Measurements from ENCODE around the gene TMA7.
"Not testable (repeated sequence)": the region's sequence is repeated elsewhere in the genome, so short reads cannot be mapped to it uniquely, and the experiment has no call there.

TMA7 gene

DNA sequence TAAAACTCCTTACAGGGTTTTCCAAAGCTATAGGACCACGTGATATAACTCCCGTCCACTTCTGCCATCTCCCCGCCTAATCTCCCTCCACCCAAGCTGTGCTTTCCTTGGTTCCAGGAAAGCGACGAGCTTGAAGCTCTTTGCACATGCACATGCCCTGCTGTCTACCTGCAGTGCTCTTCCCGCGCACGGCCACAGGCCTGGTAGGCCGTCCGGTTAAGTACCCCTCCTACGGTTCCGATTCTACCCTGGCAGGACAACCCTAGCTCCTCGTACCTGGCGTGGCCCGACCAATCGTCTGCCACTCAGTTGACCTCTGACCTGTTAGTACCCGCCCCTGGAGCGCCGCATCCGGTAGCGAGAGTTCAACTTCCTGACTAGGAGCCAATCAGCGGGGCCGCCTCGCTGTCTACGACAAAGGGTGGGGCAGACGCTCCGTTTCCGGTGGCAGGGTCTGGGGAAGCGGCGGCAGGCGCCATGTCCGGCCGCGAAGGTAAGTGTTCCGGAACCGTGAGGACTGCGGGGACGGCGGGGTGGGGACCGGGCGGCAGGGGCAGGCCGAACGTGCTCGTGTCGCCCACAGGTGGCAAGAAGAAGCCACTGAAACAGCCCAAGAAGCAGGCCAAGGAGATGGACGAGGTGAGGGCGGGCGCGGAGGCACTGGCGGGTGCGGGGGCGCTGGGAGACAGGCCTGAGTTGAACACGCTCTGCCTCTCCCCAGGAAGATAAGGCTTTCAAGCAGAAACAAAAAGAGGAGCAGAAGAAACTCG is at the start of gene TMA7, which contains the start of gene CCDC51:
Gene TMA7 (plus strand): TSS at position 438 of the 770 bp plus-strand sequence. CDS start 40 bp downstream, at position 478.
Gene CCDC51 (minus strand): TSS at position 300 of the 770 bp plus-strand sequence. CDS start 4,991 bp downstream, outside the sequence.
- DNase-seq, result peak; percentile 96

DNA sequence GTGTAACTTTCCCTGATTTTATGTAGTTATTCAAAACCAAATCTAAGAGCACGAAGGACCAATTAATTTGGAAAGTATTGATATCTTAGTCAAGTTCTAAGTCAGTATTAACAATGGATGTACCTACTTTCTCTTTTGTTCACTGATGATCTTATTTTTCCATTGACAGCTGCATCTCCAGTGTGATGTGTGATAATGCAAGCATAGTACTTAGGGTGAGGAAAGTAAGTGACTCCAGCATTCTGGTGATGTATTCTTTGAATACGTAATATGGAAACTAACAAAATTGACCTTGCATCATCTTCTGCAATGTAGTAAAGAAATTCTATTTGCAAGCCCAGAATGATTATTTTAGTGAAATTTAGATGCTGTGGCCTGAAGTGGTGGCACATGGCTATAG is 45.7 kb upstream of the TMA7 start:
- no peak for DNase-seq

DNA sequence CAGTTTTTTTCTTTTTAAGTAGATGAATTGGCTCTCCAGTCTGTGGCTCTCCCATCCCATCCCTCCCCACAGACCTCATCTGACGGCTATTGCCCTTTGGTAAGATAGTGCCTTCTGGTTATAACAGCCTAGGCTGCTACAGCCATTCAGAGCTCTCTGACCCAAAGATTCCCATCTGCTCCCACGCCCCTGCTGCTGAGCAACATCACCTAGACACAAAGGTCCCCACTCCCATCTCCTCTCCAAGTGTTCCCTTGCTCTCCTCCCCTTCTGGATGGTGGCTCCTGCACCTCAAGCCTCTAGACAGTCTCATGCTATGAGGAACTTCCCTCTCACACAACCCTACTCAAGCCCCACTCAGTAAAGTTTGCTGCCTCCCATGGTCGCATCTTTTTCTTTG is 44.3 kb upstream of the TMA7 start:
- no peak for DNase-seq

DNA sequence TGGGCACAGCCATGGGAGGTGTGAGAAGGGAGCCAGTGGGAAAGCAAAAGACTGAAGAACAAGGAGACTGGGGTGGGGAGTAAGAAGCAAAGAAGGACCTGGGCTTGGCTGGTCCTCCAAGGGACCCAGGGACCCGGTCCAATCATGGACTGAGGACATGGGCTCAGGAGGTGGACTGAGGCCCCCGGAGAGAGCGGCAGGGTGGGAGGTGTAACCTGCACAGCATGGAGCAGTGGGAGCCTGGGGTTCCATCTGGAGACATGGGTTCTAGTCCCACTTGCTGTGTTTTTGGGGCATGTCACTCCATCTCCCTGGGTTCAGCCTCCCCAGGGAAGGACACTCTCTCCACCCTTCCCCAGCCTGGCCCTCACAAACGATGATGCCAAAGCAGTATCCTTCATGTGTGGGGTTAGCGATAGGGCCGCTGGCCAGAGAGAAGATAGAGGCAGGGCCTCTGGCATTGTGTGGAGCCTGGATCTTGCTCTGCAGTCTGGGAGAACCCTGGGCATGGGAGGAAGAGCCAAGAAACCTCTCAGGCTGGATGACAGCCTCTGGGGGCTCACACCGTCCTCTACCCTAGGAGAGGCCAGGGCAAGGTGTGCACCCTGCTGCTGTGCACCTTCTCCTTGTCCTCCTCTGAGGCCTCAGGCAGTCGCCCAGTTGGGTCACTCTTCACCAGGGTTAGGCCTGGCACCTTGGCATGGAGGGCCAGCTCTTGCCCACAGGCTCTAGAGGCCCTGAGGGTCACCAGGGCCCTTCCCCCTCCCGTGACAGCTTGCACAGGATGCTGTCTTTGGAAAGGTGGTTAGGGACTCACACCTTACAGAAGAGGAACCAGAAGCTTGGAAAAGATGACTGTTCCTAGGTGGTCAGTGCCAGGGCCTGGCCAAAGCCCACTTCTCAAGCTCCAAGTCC is 42.0 kb upstream of the TMA7 start:
- no peak for DNase-seq

DNA sequence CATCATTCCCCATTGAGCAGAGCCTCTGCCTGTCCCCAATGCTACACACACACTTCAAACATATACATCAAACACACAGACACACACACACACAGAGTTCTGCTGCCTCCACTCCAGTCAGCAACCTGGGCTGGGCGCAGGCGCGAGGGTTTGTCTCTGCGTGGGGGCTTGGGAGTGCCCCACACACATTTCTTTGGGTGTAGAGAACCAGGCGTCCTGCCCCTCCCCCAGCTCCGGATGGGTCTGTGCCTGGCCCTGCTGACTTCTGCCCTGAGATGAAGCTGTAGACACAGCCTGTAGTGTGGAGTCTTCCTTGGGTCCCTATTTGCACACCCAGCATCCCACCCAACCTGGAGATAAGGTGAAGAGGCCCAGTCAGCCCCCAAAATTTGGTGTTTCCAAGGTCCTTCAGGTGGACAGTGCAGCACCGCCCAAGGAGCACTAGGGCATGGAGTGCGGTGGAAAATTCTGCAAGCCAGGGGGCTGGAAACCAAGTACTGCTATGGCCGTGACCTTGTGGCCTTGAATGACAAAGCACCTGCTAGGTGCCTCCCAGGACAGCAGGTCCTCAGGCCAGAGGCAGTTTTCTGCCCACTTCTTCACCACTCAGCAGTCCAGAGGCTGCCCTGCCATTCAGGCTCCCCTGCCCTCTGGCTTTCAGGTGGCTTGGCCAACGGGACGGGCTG is 41.2 kb upstream of the TMA7 start:
- DNase-seq, result no peak

DNA sequence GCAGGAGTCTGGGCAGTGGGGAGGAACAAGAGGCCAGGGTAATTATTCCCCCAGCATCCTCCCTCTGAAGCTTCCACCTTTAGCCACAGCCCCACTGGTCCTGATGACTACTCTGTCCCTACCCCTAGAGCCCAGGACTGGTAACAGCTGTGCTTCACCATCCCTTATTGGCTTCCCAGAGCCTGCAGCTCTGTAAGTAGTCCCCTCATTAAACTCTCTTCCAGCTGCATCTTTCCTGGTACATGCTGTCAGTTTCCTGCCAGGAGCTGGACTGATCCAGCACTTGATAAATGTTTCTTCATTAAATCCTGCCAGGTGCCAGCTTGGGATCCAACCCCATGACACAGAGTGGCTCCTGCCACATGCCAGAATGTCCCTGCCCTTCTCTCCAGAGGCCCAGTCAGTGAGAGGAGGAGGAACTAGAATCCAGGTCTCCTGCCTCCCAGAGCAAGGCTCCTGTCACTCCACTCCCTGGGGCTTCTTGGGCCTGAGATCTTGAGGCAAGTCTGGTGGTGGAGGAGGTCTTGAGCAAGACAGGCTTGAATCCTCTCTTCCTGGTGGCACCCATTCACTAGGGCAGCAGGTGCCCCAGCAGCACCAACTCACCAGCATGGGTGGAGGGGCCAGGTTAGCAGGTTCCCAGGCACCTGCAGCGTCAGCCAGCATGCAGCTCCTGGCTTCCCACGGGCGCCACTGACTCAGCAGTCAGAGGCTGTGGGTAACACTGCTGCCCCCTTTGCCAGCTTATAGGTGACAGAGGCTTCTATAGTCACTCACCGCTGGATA is 40.5 kb upstream of the TMA7 start:
- no peak for DNase-seq

DNA sequence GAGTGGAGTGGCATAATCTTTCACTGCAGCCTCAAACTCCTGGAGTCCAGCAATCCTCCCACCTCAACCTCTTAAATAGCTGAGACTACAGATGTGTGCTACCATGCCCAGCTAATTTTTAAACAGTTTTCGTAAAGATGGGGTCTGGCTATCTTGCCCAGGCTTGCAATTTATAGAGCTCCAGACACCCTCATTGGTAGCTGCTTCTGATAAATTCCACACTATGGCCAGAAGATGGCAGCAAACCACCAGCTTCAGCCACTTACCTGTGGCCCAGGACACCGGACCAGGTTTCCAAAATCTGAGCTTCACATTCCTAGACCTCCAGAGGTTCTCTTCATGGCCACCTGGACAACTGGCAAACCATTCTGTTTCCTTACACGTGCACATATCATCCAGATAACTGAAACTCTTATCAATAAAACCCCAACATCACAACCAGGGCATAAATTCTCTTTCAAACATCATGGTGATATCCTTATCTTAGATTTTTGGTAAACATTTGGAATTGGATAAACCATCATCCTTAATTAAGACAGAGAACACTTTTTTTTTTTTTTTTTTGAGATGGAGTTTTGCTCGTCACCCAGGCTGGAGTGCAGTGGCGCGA is 39.1 kb upstream of the TMA7 start:
- DNase-seq, result peak; percentile 35 to 67

DNA sequence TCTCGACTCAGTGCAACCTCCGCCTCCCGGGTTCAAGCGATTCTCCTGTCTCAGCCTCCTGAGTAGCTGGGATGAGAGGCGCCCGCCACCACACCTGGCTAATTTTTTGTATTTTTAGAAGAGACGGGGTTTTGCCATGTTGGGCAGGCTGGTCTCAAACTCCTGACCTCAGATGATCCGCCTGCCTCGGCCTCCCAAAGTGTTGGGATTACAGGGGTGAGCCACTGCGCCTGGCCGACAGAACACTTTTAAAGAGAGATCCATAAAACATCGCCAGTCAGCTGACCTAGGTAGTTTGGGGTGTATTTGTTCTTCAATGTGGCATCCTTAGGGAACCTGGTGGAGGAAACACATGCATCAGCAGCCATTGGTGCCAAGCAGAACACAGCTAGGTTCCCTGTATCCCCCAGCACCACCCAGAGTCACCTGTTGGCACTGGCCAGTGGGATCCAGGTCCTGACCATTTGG is 38.6 kb upstream of the TMA7 start:
- not testable (repeated sequence) for DNase-seq

DNA sequence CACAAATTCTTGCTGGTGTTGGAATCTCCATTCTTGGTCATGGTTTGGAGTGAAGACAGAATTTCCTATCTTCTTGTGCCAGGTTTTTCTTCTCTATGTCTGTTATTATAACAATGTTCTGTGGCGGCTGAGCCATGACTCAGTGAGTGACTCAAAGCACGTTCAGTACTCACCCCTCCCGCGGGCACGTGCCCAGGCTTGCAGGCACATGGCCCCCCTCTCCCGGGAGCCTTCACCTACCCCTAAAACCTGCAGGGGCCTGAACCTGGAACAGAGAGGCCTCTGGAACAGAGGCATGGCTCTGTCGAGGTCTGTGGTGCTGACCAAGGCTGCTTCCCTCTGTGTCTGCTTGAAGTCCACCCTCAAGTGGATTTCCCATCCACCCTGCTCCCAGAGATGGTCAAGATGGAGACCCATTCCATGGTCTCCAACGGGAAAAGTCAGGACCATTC is 37.8 kb upstream of the TMA7 start:
- no peak for DNase-seq

DNA sequence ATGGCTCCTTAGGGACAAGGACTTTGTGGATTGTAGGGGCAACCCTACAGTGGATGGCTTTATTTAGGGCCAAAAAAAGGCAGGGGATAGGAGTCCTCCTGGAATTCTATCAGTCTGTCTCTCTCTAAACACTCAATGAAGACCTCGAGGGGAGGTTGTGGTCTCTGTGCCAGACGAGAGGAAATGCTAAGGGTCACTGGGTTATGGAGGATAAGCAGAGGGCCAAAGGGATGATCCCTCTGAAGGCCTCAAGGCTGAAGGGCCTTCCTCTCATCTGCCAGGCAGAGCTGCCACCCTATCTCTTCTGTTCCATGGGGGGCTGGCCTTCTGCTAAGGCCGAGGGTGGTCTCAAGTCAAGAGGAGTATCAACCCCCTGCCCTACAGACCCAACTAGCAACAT is 37.1 kb upstream of the TMA7 start:
- no peak for DNase-seq

DNA sequence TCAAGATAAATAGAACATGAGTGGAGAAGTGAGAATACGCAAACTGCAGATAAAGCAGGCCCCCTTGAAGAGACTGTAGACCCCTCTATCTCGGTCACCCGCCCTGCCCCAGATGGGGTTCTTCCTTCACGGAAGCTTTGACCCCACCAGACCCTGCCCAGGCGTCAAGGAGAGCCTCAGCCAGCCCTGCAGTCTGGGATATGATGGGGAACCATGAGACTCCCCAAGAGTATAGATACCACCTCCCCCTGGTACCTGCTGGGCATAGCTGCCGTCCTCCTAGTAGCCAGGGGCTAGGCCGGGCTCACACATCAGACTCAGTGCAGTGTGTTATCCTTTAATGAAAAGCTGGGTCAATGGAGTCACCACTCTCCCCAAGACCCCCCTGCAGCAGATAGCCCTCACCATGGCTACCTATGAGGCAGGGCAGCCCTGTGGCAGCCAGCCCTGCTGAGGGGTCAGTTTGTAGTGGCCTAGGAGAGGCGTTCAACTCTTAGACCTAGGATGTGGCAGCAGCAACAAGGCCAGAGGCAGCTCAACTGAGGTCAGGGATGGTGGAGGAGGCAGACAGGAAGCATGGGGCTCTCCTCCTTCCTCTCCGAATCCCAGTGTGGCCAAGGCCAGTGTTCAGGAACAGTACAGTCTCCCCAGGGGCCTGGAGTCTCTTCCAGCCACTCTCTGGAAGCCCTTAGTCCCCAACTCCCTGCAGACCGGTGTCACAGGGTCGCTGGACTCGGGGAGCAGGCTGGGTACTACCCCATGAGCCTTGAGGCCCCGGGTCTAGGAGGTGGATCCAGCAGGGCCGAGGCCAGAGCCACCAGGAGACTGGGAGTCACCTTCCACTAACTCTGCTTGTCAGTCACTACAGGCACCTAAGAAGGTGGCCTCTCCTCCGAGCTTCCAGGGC is 36.3 kb upstream of the TMA7 start:
- no peak for DNase-seq

DNA sequence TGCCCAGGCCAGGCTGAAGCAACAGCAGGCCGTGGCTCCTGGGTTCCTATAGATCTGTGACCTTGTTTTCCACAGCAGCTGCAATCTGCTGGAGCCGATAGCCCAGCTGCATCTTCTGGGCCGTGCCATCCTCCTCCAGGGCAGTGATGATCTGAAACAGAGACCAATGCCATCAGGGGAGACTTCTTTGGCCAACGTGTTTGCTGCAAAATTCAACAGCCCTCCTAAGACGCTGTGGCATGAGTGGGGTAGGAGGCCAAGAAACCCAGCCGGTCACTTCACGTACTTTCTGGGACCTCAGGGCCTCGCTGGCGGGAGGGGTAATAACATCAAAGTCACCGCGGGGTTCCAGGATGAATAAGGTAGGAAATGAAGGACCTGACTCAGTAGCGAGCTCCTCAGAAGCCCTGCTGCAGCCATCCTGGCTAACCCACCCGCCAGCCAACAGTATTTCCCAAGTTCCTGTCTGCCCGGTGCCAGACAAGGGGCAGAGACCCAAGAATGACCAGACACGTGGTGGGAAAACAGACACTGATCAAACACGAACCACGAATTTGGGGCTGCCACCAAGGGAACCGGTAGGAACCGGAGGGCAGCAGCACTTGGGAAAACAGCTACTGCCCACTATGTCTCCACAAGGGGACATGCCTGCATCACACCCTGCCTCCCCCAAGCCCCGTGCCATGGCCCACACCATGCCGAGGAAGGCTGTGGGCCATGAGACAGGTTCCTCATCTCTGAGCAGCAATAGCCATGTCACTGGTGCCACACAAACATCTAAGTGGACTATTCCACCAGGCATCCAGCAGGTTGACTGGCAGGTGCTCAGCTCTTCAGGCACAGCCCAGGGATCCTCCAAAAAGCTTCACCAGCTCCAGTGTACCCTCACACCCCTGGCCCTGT is 35.4 kb upstream of the TMA7 start:
- no peak for DNase-seq

DNA sequence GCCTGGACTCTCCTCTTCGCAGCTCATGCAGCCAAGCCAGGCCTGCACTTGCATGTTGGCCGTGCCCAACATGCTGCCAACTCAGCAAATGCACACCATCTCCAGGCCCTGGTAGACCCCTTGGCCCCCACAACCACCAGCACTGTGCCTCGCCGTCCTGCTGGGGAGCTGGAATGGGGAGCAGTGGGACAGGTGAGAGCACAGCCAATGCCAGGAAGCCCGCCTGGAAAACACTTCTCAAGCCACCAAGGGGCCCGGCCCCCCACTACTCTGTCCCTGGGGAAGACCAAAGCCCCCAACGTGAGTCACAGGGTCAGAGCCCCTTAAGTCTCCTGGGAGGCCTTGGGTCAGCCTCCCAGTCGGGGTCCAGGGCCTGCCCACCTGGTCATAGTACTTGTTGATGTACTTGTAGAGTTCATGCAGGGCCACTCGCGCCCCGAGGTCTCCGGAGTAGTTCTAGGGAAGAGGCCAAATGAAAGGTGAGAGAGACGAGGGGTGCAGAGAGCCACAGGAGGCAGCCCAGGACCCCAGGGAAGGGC is 34.6 kb upstream of the TMA7 start:
- DNase-seq, result no peak

DNA sequence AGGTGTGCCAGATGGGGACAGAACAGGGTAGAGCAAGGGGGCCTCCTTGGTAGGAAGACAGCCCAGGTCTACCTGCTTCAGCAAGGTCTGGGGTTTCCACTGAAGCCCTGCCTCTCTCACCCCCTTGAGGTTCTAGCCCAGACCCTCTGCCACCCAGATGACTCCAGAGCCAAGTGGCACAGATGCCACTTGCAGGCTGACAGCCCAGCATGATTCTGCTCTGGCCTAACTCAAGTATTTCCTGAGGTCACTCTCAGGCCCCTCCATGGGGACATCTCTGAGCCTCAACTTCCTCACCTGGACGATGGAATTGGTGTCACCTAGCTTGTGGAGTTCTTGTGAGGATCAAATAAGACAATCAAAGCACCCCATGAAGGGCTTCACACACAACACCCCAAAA is 34.1 kb upstream of the TMA7 start:
- no peak for DNase-seq

DNA sequence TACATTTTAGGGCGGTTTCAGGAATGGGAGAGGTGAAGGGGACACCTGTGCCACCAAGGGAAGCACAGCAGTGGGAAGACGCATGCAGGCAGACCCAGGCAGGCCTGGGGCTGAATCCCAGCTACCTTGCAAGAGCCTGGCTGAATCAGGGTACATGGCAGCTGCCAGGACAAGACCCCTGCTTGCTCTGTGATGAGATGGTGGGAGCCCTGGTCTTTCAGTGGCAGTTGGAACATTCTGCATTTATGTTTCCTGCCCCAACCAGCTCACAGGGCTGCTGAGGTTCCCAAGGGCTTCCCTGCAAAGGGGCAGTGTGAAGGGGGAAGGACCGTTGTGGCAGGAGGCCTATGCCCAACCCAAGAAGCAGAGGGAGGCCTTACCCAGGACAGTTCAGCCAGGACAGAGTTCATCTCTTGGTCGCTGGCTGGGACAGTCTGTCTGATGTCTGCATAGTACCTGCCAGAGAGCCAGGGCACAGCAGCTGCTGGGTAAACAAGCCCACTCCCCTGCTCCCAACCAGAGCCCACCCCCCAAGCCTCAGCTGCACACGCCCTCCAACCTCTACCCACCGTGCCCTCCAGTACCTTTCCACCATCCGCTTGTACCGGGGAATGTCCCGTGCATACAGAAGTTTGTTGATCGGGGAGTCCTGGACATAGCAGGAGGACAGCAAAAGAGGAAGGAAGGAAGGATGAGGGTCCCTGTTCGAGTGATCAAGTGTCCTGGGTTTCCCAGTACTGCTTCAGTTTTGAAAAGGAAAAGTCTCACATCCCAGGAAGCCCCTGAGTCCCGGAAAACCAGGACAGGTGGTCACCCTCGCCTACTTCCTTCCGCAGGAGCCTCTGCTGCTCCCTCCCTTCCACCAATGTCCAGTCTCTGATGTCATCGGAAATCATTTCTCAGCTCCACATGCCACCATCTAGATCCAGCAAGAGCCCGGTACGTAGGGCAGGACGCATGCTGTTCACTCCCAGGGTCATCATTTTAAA is 33.3 kb upstream of the TMA7 start:
- no peak for DNase-seq

DNA sequence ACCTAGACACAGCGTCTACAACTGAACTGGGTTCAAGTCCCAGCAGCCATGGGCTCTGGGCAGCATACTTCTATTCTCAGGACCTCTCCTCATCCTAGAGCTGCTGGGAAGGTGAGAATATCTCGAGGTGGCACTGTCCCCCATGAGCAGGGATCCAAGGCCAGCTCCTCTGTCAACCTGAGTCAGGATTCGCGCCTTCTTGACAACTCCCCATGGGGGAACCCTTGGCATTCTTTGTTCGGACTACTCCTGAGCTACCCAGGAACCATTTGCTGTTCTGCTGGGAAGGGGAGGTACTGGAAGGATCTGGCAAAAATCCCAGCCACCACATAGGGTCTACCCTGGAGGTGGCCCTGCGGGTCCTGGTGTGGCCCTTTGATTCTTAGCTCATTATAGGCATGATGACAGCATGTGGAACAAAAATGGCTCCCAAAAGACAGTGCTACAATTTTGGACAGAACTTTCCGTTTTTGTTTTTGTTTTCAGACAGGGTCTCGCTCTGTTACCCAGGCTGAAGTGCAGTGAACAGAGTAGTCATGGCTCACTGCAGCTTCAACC is 32.4 kb upstream of the TMA7 start:
- DNase-seq, result no peak

DNA sequence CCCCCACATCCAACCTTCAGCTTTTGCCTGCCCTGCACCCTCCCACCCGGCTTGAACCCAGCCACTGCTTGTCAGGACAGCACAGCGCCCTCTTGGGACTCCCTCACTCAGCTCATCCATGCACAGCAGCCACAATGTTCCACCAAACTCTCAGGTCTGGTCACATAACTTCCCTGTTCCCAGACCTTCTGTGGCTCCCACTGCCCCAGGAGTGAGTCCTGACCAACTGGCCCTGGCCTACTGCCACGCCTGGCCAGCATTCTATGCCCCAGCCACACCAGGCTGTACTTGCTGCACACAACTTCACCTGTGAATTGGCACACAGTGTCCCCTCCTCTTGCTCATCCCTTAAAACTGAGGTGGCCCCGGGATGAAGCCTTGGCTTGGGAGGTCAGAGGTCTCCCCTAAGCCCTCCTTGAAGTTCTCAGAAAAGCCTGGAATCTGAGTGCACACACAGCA is 31.2 kb upstream of the TMA7 start:
- no peak for DNase-seq
